ENCODE data around the gene GSTM1. TPM values are rescaled to one million over a fixed set of nuclear protein-coding genes. Genes with fewer than 3 reads are reported as not detected.
A peak's percentile ranks its signal among the peaks of the same experiment; 100 is the strongest.

Gene GSTM1
- total RNA-seq (2014; rRNA removed) (not detected in 2 replicates), Bru-seq, nascent RNA (not detected), BruChase-seq, experiment 1, labeled RNA remaining after a 6-hour chase (not detected), BruChase-seq, experiment 2, labeled RNA remaining after a 2-hour chase (percentile 16 among the genes with signal in this experiment)
- long read RNA-seq, result 0 reads

- DNase-seq, result no peak
- ChIA-PET POLR2A (ENCODE audit: unreplicated experiment) (no interaction called here), CTCF (no interaction called here)
- H3K4me2 ChIP-seq (ENCODE audit: low read length), result no peak within 1 kb of the TSS
- H3K79me2 ChIP-seq (ENCODE audit: low read length), result no peaks in the 10 kb centered on the region
- no peaks in the 10 kb centered on the region for H3F3A ChIP-seq (ENCODE audit: low read length, unreplicated experiment)
- no peaks in the 10 kb centered on the region for H3K9me2 ChIP-seq (replicated peaks; ENCODE audit: low read length)
- intact Hi-C loops (cut with micrococcal nuclease), result no loop called here
- H3K27me3 ChIP-seq (ENCODE audit: low read length), result no peaks in the 10 kb centered on the region
- H4K20me1 ChIP-seq (ENCODE audit: low read length), result no peaks in the 10 kb centered on the region
- H3K9me3 ChIP-seq (ENCODE audit: low read length), result no peaks in the 10 kb centered on the region
- ATAC-seq, result no peak
- no peak within 1 kb of the TSS for H3K4me3 ChIP-seq (ENCODE audit: low read length)
- H3K27ac ChIP-seq (ENCODE audit: low read length), result no peak within 1 kb of the TSS
- no TSS peak for BruUV-seq (replicated peaks)
- H3K4me1 ChIP-seq (ENCODE audit: insufficient read depth, low read length), result no peaks in the 10 kb centered on the region
- no peak within 1 kb of the TSS for H2AFZ ChIP-seq (ENCODE audit: low read length)
- TF ChIP-seq EZH2phosphoT487 (IDR thresholded peaks at IDR 0.05; ENCODE audit: borderline replicate concordance, low read length) (no peak), EZH2 (IDR thresholded peaks at IDR 0.05; ENCODE audit: low read length, unreplicated experiment) (no peak)
- TF ChIP-seq, protein P1, sequence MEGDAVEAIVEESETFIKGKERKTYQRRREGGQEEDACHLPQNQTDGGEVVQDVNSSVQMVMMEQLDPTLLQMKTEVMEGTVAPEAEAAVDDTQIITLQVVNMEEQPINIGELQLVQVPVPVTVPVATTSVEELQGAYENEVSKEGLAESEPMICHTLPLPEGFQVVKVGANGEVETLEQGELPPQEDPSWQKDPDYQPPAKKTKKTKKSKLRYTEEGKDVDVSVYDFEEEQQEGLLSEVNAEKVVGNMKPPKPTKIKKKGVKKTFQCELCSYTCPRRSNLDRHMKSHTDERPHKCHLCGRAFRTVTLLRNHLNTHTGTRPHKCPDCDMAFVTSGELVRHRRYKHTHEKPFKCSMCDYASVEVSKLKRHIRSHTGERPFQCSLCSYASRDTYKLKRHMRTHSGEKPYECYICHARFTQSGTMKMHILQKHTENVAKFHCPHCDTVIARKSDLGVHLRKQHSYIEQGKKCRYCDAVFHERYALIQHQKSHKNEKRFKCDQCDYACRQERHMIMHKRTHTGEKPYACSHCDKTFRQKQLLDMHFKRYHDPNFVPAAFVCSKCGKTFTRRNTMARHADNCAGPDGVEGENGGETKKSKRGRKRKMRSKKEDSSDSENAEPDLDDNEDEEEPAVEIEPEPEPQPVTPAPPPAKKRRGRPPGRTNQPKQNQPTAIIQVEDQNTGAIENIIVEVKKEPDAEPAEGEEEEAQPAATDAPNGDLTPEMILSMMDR (conservative IDR thresholded peaks at IDR 0.05; ENCODE audit: low read depth, low read length), result no peak
- H3K36me3 ChIP-seq (ENCODE audit: low read depth, low read length), result no peaks in the 10 kb centered on the region
- H3K9ac ChIP-seq (ENCODE audit: low read length), result no peak within 1 kb of the TSS
Observed at GRCh38 chr1:109687641-109688499, at the start of gene GSTM1. GSTM1 (plus strand) TSS chr1:109687817; CDS start chr1:109687874, 57 bp downstream.

GRCh38 chr1:109639063-109639840 lies 48.4 kb upstream of the GSTM1 start:
- POLR2A ChIA-PET (ENCODE audit: unreplicated experiment), result no interaction called here
- Histone ChIP-seq H4K20me1 (ENCODE audit: low read length) (no peaks in the 10 kb centered on the region), H3K9me2 (replicated peaks; ENCODE audit: low read length) (no peaks in the 10 kb centered on the region), H3K27ac (ENCODE audit: low read length) (no peak overlapping the region), H3F3A (ENCODE audit: low read length, unreplicated experiment) (no peaks in the 10 kb centered on the region), H3K9me3 (ENCODE audit: low read length) (no peaks in the 10 kb centered on the region), H2AFZ (ENCODE audit: low read length) (no peak overlapping the region), H3K4me1 (ENCODE audit: insufficient read depth, low read length) (peaks cover 5% of the 10 kb centered on the region; the same call in 1 of the 2 replicates), H3K4me3 (ENCODE audit: low read length) (no peak overlapping the region), H3K27me3 (ENCODE audit: low read length) (no peaks in the 10 kb centered on the region), H3K4me2 (ENCODE audit: low read length) (no peak overlapping the region), H3K9ac (ENCODE audit: low read length) (no peak overlapping the region), H3K79me2 (ENCODE audit: low read length) (no peaks in the 10 kb centered on the region), H3K36me3 (ENCODE audit: low read depth, low read length) (no peaks in the 10 kb centered on the region)
- no peak for ATAC-seq
- TF ChIP-seq EZH2 (IDR thresholded peaks at IDR 0.05; ENCODE audit: low read length, unreplicated experiment) (no peak), EZH2phosphoT487 (IDR thresholded peaks at IDR 0.05; ENCODE audit: borderline replicate concordance, low read length) (no peak)
- TF ChIP-seq, protein P1 (conservative IDR thresholded peaks at IDR 0.05; ENCODE audit: low read depth, low read length), result no peak
- BruUV-seq (replicated peaks), result no TSS peak
- DNase-seq, result no peak
- CTCF ChIA-PET, result interaction anchor here (0.5 to 2.5 kb wide), 4 partner anchors 9 to 346 kb away, joined by 3 to 34 read pairs (median 17); partner anchors contain the start of gene AHCYL1
- intact Hi-C loops (cut with micrococcal nuclease), result no loop called here

All from PC-3 (cell line).